A549 (cell line): ENCODE data around the gene CACNG6. TPM values are rescaled to one million over a fixed set of nuclear protein-coding genes. Genes with fewer than 3 reads are reported as not detected.

Experiments
- ATAC-seq, 2 experiments: fragments of 200-7000 bp in 1 of 2; fragments of >200 bp in 1 of 2; cut with Nextera tagmentation in 1 of 2; cut with Tn5 transposase in 1 of 2; 3 replicates each; pipeline versions ENCODE4 v1.8.0 to v1.9.1; 2018 to 2020; ENCODE audit warnings: mild to moderate bottlenecking in 1 of 2, moderate library complexity in 1 of 2
- CTCF ChIA-PET: fragments of 300-600 bp; sonication (Branson Sonifier 250); formaldehyde crosslinking; extraction: SDS; loops from one replicate; lab custom pipeline; 2021; ENCODE audit warnings: antibody characterized with exemption, inconsistent platforms; lab: Yijun Ruan, JAX
- POLR2A ChIA-PET: fragments of 350-600 bp; formaldehyde crosslinking; extraction: SDS; loops from one replicate; lab custom pipeline; 2021; ENCODE audit warnings: antibody characterized with exemption, inconsistent platforms; lab: Yijun Ruan, JAX
- DNase-seq, 2 experiments: peaks; one replicate each; pipeline versions ENCODE4 v3.0.0 to v3.0.0-alpha.2; 2011 to 2016; ENCODE audit warnings: low read depth in 1 of 2, low spot score in 1 of 2
- FAIRE-seq: peaks from 2 replicates; lab custom pipeline; 2011; peaks lifted over from hg19 to GRCh38; lab: Jason Lieb, UNC
- H3K27ac ChIP-seq, 2 experiments: fragments of >200 bp; sonication (Bioruptor Twin); formaldehyde crosslinking; 3 replicates each; pipeline ENCODE4 v1.5.1; 2016 to 2017
- H3K4me1 ChIP-seq: fragments of >200 bp; sonication (Bioruptor Twin); formaldehyde crosslinking; 3 replicates; pipeline ENCODE4 v1.6.1; 2016
- H3K4me2 ChIP-seq: fragments of >200 bp; sonication (Bioruptor Twin); formaldehyde crosslinking; 3 replicates; pipeline ENCODE4 v1.6.1; 2016
- H3K4me3 ChIP-seq: fragments of >200 bp; sonication (Bioruptor Twin); formaldehyde crosslinking; 3 replicates; pipeline ENCODE4 v1.5.1; 2016
- H3K9me3 ChIP-seq: fragments of >200 bp; sonication (Bioruptor Twin); formaldehyde crosslinking; 3 replicates; pipeline ENCODE4 v1.6.1; 2016
- CBX8 ChIP-seq: fragments of 200-600 bp; sonication (generic); IDR thresholded peaks from 2 replicates; pipeline ENCODE4 v1.6.1; 2016
- CHD2 ChIP-seq: fragments of 150-350 bp; IDR thresholded peaks from 2 replicates; pipeline ENCODE4 v1.6.1; 2014; ENCODE audit warnings: low read length; ENCODE audit not compliant: partially characterized antibody
- CTCF ChIP-seq: fragments of >200 bp; sonication (Bioruptor Twin); formaldehyde crosslinking; IDR thresholded peaks from 3 replicates; pipeline ENCODE4 v1.5.1; 2016
- E2F6 ChIP-seq: IDR thresholded peaks from 2 replicates; pipeline ENCODE4 v1.6.1; 2012; ENCODE audit warnings: low read depth, borderline replicate concordance
- EHF ChIP-seq: fragments of 250-450 bp; sonication (Bioruptor Pico); IDR thresholded peaks from 2 replicates; pipeline ENCODE4 v1.5.0; 2020; ENCODE audit warnings: mild to moderate bottlenecking
- FOXS1 ChIP-seq: fragments of 250-450 bp; sonication (Bioruptor Pico); IDR thresholded peaks from 2 replicates; pipeline ENCODE4 v1.5.0; 2020; ENCODE audit warnings: mild to moderate bottlenecking, moderate library complexity
- GATA3 ChIP-seq: IDR thresholded peaks from 2 replicates; pipeline ENCODE4 v1.6.1; 2012; ENCODE audit warnings: borderline replicate concordance
- HMGXB4 ChIP-seq: fragments of 250-450 bp; sonication (Bioruptor Pico); IDR thresholded peaks from 2 replicates; pipeline ENCODE4 v1.5.0; 2021; ENCODE audit warnings: mild to moderate bottlenecking, moderate library complexity, borderline replicate concordance
- HOXB5 ChIP-seq: fragments of 250-450 bp; sonication (Bioruptor Pico); IDR thresholded peaks from 2 replicates; pipeline ENCODE4 v1.5.0; 2020; ENCODE audit warnings: mild to moderate bottlenecking, moderate library complexity
- JUN ChIP-seq, 2 experiments: fragments of >200 bp; sonication (Bioruptor Twin); formaldehyde crosslinking; IDR thresholded peaks; 2 replicates in 1 of 2; 3 replicates in 1 of 2; pipeline ENCODE4 v1.6.1; 2016 to 2017
- JUNB ChIP-seq: fragments of >200 bp; sonication (Bioruptor Twin); formaldehyde crosslinking; IDR thresholded peaks from 2 replicates; pipeline ENCODE4 v1.6.1; 2016
- KDM1A ChIP-seq: fragments of 200-600 bp; sonication (generic); IDR thresholded peaks from 2 replicates; pipeline ENCODE4 v1.6.1; 2016; ENCODE audit warnings: low read depth, mild to moderate bottlenecking
- KDM5A ChIP-seq: fragments of 200-600 bp; sonication (generic); IDR thresholded peaks from 2 replicates; pipeline ENCODE4 v1.6.1; 2016; ENCODE audit warnings: antibody characterized with exemption, mild to moderate bottlenecking
- MAZ ChIP-seq: fragments of 150-350 bp; IDR thresholded peaks from 2 replicates; pipeline ENCODE4 v1.6.1; 2014; ENCODE audit warnings: antibody characterized with exemption, low read depth, low read length, borderline replicate concordance
- MYC ChIP-seq: IDR thresholded peaks from 2 replicates; pipeline ENCODE4 v1.6.1; 2012; ENCODE audit warnings: mild to moderate bottlenecking, inconsistent platforms, low read length, improper control_type of control experiment, borderline replicate concordance
- NFE2L2 ChIP-seq: fragments of 150-350 bp; conservative IDR thresholded peaks from 2 replicates; pipeline ENCODE4 v1.6.1; 2014; ENCODE audit warnings: low read length
- NPAS2 ChIP-seq: fragments of 250-450 bp; sonication (Bioruptor Pico); IDR thresholded peaks from 2 replicates; pipeline ENCODE4 v1.8.0; 2022; ENCODE audit warnings: mild to moderate bottlenecking, moderate library complexity, borderline replicate concordance
- NR3C1 ChIP-seq: fragments of >200 bp; sonication (Bioruptor Twin); formaldehyde crosslinking; IDR thresholded peaks from 3 replicates; pipeline ENCODE4 v1.6.1; 2017
- PHF8 ChIP-seq: fragments of 200-600 bp; sonication (generic); IDR thresholded peaks from 2 replicates; pipeline ENCODE4 v1.6.1; 2016; ENCODE audit warnings: low read depth, mild to moderate bottlenecking, antibody characterized with exemption, moderate library complexity, borderline replicate concordance
- POLR2A ChIP-seq: IDR thresholded peaks from 2 replicates; pipeline ENCODE4 v1.6.1; 2012; ENCODE audit warnings: mild to moderate bottlenecking, low read length
- POLR2AphosphoS2 ChIP-seq: conservative IDR thresholded peaks from 2 replicates; pipeline ENCODE4 v1.6.1; 2012; ENCODE audit warnings: low read length, improper control_type of control experiment, inconsistent platforms
- RAD21 ChIP-seq, 2 experiments: fragments of >200 bp in 1 of 2; sonication (Bioruptor Twin) in 1 of 2; formaldehyde crosslinking in 1 of 2; IDR thresholded peaks in 1 of 2; conservative IDR thresholded peaks in 1 of 2; 2 replicates in 1 of 2; 3 replicates in 1 of 2; pipeline ENCODE4 v1.6.1; 2012 to 2018; ENCODE audit warnings: inconsistent platforms in 1 of 2
- RCOR1 ChIP-seq: fragments of 150-350 bp; IDR thresholded peaks from 2 replicates; pipeline ENCODE4 v1.6.1; 2014; ENCODE audit warnings: antibody characterized with exemption, low read length, low read depth
- RNF2 ChIP-seq: fragments of 200-600 bp; sonication (generic); IDR thresholded peaks from 2 replicates; pipeline ENCODE4 v1.6.1; 2016; ENCODE audit warnings: low read depth, mild to moderate bottlenecking, antibody characterized with exemption, moderate library complexity, borderline replicate concordance
- SMC3 ChIP-seq: fragments of >200 bp; sonication (Bioruptor Twin); formaldehyde crosslinking; IDR thresholded peaks from 3 replicates; pipeline ENCODE4 v1.6.1; 2018; ENCODE audit warnings: inconsistent platforms
- USF2 ChIP-seq: fragments of 450-650 bp; IDR thresholded peaks from 2 replicates; pipeline ENCODE4 v1.6.1; 2014; ENCODE audit warnings: antibody characterized with exemption
- ZC3H11A ChIP-seq: fragments of 450-650 bp; IDR thresholded peaks from 2 replicates; pipeline ENCODE4 v1.6.1; 2014; ENCODE audit warnings: antibody characterized with exemption, mild to moderate bottlenecking
- ZFP36 ChIP-seq: fragments of 450-650 bp; IDR thresholded peaks from 2 replicates; pipeline ENCODE4 v1.6.1; 2014; ENCODE audit warnings: borderline replicate concordance; ENCODE audit not compliant: partially characterized antibody
- ZNF302 ChIP-seq: fragments of 250-450 bp; sonication (Bioruptor Pico); IDR thresholded peaks from 2 replicates; pipeline ENCODE4 v1.9.0; 2021; ENCODE audit warnings: inconsistent platforms, mild to moderate bottlenecking, moderate library complexity
- ZSCAN20 ChIP-seq: fragments of 250-450 bp; sonication (Bioruptor Pico); IDR thresholded peaks from 2 replicates; pipeline ENCODE4 v1.8.0; 2022; ENCODE audit warnings: mild to moderate bottlenecking, moderate library complexity
- WGBS: methylation state at CpG from one replicate; pipeline ENCODE4 v1.1.6; 2017; ENCODE audit errors: missing lambda C conversion rate; 5-methylcytosine and 5-hydroxymethylcytosine counted together
- polyA plus RNA-seq, 4 experiments: library from polyadenylated mRNA; depleted of rRNA in 3 of 4; stranded (reverse); fragments of >200 nt; fragmentation: RNase III in 1 of 4; extraction: RNeasy Plus Mini Kit Qiagen cat#74134 plus additional on column Dnase treatment in 1 of 4; gene quantifications; 2 replicates in 3 of 4; 3 replicates in 1 of 4; pipeline ENCODE4 v1.2.3, GENCODE V29; 2011 to 2017

Gene CACNG6
- polyA plus RNA-seq, 2 of the 4 experiments (the other 2 are of a cell fraction) = 7.3 to 16.2 TPM

- Histone ChIP-seq H3K27ac (no peak overlapping the region), H3K4me3 (no peak overlapping the region), H3K9me3 (no peaks in the 10 kb centered on the region), H3K4me2 (no peak overlapping the region), H3K4me1 (peaks cover 22% of the 10 kb centered on the region)
- no peak for DNase-seq
- WGBS = 46% methylated on average over 14 of the region's 14 CpGs
- no peak for ATAC-seq
- ChIA-PET POLR2A (no interaction called here), CTCF (interaction anchor here (0.8 to 0.9 kb wide), 2 partner anchors 66 to 72 kb away, joined by 3 read pairs; no protein-coding TSS in a partner anchor)
- TF ChIP-seq ZSCAN20 (CRISPR knock-in tag) (no peak), HOXB5 (CRISPR knock-in tag) (no peak), PHF8 (no peak), POLR2AphosphoS2 (no peak), MAZ (no peak), JUNB (no peak), CHD2 (no peak), JUN (IDR thresholded peaks at IDR 0.05) (no peak), RAD21 (conservative IDR thresholded peaks at IDR 0.05 in 1 of 2, IDR thresholded peaks at IDR 0.05 in 1 of 2) (no peak), NFE2L2 (no peak), NPAS2 (CRISPR knock-in tag) (no peak), RCOR1 (no peak), NR3C1 (no peak), POLR2A (no peak), ZFP36 (no peak), KDM5A (no peak), GATA3 (no peak), SMC3 (no peak), USF2 (no peak), CBX8 (no peak)
- FAIRE-seq = no peak
These were observed 33.3 kb upstream of the CACNG6 start for GRCh38 chr19:53958168-53958571.

- peak overlapping the region; percentile 27; the same call in 2 of the 3 replicates for H3K4me3 ChIP-seq
- H3K4me2 ChIP-seq = peak overlapping the region; percentile 76
- FAIRE-seq (no peak), ATAC-seq (no peak), DNase-seq (no peak)
- WGBS = 26% methylated on average over 20 of the region's 22 CpGs
- TF ChIP-seq JUNB = no peak
- TF ChIP-seq E2F6 = no peak
- TF ChIP-seq MYC = no peak
- no peak for TF ChIP-seq ZC3H11A
- no peak for TF ChIP-seq ZFP36
- no peak for TF ChIP-seq RNF2
- no peak for TF ChIP-seq EHF (CRISPR knock-in tag)
- no peak for TF ChIP-seq ZNF302 (CRISPR knock-in tag)
- no peak for TF ChIP-seq HMGXB4 (CRISPR knock-in tag)
- TF ChIP-seq JUN (IDR thresholded peaks at IDR 0.05) = no peak
- no peak for TF ChIP-seq KDM5A
- no peak for TF ChIP-seq FOXS1 (CRISPR knock-in tag)
- no peak for TF ChIP-seq KDM1A
- no peak for TF ChIP-seq MAZ
- TF ChIP-seq RAD21 (conservative IDR thresholded peaks at IDR 0.05 in 1 of 2, IDR thresholded peaks at IDR 0.05 in 1 of 2) = no peak
- no peak for TF ChIP-seq ZSCAN20 (CRISPR knock-in tag)
- TF ChIP-seq CTCF = no peak
- H3K27ac ChIP-seq = peak overlapping the region in 1 of 2 experiments; percentile 64; a peak in 3 of 6 replicates
- ChIA-PET CTCF (interaction anchor here (0.6 to 1.4 kb wide), 3 partner anchors 25 to 97 kb away, joined by 3 read pairs; no protein-coding TSS in a partner anchor), POLR2A (no interaction called here)
- H3K4me1 ChIP-seq = peaks cover 22% of the 10 kb centered on the region
- no peaks in the 10 kb centered on the region for H3K9me3 ChIP-seq
These were observed 32.3 kb upstream of the CACNG6 start for GRCh38 chr19:53958823-53959757.
